Stimulated activated CD4-positive, alpha-beta T cell treated with anti-CD3 and anti-CD28 coated beads, Interleukin-2, amount 100 ng/mL, for 4 hours (primary cell): ENCODE measurements around the gene FRG2B.
"Not testable (repeated sequence)": the region's sequence is repeated elsewhere in the genome, so short reads cannot be mapped to it uniquely, and the experiment has no call there.

Experiments used
- DNase-seq: peaks from one replicate; pipeline ENCODE4 v3.0.0-alpha.2; 2020; ENCODE audit warnings: low read depth

Gene FRG2B

GRCh38 chr10:133599869-133600268 is 26.7 kb downstream of the FRG2B start:
- not testable (repeated sequence) for DNase-seq

DNA sequence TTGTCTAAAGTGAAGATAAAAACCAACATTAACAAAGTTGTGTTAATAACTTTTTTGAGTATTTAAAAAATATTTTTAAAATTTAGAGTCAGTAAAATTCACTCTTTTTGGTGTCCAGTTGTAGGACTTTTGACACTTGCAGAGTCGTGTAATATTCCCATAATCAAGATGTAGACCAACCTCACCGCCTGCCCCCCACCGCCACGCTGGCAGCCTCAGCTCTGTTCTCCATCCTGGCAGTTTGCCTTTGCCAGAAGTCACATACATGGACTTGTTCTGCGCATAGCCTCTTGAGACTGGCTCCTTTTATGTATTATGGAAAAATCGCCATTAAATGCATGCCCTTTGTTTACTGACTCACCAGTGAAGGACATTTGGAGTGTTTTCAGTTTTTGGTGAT is 33.9 kb downstream of the FRG2B start:
- DNase-seq: no peak

DNA sequence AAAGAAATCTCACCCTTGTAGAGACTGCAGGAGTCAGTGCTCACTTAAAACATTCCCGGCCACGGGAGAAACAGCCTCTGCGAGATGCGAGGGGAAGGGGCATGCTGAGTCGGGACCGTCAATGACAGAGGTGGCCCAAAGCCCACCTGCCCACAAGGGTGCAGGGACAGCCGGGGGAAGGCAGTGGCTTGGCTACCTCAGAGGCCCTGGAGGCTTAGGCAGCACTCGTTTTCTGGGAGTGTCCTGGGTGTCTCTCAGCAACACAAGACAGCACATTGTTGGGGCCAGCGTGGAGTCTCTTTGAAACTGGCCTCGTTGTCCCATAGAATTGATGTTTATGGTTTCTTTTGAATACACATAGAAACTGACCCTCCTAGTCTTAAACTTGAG is 35.6 kb downstream of the FRG2B start:
- DNase-seq: no peak

- no peak for DNase-seq
Measured at GRCh38 chr10:133590226-133590969, 36.2 kb downstream of the FRG2B start.

DNA sequence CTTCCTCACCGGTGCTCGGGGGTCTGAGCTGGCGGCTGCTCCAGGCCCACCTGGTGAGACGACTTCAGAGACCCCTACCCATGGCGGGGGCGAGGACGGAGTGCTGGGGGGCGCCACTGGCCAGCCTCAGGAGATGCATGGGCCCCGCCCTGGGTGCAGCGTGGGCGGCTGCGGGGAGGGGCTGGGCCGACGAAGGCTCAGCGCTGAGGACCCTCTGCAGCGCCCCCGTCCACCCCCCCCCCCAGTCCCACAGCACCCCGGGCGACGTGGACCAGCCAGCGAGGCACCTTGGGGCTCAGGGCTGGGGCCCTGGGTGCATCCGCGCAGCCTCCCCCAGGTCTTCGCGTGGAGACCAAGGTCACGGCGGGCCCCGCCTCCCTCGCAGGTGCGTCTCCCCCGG is 49.6 kb downstream of the FRG2B start:
- not testable (repeated sequence) for DNase-seq
